Fibroblast of mammary gland (primary cell): Measurements from ENCODE around the gene RFNG.

ENCODE experiments used
- DNase-seq: peaks from one replicate; pipeline ENCODE4 v3.0.0-alpha.2; 2010; ENCODE audit warnings: low read depth
- H3K4me3 ChIP-seq: 2 replicates; pipeline ENCODE4 v1.5.1; 2011; ENCODE audit warnings: low read depth, mild to moderate bottlenecking, low read length, moderate library complexity; ENCODE audit not compliant: control insufficient read depth
- TF ChIP-seq, protein P1 (sequence below): conservative IDR thresholded peaks from 2 replicates; pipeline ENCODE4 v1.5.1; 2011; ENCODE audit warnings: low read depth, low read length, inconsistent platforms; ENCODE audit not compliant: control insufficient read depth, insufficient read depth

Gene RFNG

DNA sequence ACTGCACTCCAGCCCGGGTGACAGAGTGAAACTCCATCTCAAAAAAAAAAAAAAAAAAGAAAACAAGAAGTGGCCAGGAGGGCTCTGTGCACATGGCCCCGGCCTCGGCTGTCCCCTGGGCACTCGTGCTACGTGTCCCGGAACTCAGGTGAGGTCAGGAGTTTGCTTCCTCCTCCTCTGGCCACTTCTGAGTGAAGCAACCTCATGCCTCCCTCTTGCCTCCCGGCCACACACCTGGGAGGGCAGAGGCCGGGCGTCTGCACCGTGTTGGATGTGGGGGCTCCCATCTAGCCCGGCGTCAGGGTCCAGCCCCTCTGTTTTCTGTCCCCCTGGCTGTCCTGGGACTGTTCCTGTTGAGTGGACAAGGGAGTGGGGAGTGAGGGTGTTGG lies 52.0 kb downstream of the RFNG start:
- no peak for DNase-seq
- no peak overlapping the region for H3K4me3 ChIP-seq
- TF ChIP-seq, protein P1, sequence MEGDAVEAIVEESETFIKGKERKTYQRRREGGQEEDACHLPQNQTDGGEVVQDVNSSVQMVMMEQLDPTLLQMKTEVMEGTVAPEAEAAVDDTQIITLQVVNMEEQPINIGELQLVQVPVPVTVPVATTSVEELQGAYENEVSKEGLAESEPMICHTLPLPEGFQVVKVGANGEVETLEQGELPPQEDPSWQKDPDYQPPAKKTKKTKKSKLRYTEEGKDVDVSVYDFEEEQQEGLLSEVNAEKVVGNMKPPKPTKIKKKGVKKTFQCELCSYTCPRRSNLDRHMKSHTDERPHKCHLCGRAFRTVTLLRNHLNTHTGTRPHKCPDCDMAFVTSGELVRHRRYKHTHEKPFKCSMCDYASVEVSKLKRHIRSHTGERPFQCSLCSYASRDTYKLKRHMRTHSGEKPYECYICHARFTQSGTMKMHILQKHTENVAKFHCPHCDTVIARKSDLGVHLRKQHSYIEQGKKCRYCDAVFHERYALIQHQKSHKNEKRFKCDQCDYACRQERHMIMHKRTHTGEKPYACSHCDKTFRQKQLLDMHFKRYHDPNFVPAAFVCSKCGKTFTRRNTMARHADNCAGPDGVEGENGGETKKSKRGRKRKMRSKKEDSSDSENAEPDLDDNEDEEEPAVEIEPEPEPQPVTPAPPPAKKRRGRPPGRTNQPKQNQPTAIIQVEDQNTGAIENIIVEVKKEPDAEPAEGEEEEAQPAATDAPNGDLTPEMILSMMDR, result no peak

DNA sequence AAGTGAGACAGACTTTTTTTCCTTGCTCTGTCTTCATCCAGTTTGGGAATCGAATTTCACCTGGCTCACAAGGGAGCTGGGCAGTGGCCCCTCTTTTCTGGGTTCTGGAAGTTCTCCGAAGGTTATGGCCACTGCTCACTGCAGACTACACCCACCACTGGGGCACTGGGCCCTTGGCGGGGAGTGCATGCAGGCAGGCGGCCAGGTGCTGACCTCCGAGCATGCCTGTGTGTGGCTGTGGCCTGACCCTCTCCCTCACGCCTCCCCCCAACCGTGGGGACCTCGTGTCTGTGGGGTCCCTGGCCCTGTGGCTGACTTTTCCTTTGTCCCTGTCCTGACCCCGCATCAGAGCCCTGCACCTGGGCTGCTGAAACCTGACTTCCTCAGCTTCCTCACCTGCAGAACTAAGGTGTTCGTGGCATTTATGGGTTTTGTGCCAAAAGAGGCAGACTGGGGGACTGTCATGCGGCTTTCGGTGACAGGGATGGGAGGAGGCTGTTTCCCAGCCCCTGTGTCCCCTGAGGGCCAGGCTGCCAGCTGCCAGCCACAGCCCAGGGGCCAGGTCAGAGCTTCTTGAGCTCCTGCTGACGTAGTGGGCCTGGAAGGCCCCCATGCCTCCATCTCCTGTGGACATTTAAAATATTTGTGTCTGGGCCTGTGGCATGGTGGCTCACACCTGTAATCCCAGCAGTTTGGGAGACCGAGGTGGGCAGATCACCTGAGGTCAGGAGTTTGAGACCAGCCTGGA lies 52.7 kb downstream of the RFNG start:
- TF ChIP-seq, protein P1, result no peak
- DNase-seq, result no peak
- H3K4me3 ChIP-seq, result no peak overlapping the region

DNA sequence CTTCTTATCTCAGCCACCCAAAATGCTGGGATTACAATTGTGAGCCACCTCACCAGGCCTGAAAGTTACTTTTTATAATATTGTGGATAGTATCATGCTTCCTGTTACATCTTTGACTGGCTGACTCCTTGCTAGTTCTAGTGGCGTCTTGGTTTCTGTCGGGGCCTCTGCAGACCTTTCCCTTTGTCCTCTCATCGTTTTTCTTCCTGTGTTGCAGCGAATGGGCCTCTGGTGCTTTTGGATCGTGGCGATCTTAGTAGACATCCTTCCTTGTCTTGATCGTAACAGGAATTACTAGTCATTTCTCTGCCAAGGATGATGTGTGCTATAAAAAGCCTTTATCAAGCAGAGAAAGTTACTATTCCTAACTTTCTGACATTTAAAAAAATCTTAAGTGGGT lies 53.4 kb downstream of the RFNG start:
- H3K4me3 ChIP-seq, result no peak overlapping the region
- DNase-seq, result no peak
- TF ChIP-seq, protein P1, result no peak
